HG03575 (cell line): ENCODE measurements around the gene TFEB.

Experiments used
- ATAC-seq: cut with Tn5 transposase; IDR thresholded peaks from one replicate; pipeline ENCODE4 v1.9.1; 2021; ENCODE audit not compliant: unreplicated experiment, insufficient number of reproducible peaks, low FRiP score; ENCODE audit errors: extremely low read depth

Gene TFEB

DNA sequence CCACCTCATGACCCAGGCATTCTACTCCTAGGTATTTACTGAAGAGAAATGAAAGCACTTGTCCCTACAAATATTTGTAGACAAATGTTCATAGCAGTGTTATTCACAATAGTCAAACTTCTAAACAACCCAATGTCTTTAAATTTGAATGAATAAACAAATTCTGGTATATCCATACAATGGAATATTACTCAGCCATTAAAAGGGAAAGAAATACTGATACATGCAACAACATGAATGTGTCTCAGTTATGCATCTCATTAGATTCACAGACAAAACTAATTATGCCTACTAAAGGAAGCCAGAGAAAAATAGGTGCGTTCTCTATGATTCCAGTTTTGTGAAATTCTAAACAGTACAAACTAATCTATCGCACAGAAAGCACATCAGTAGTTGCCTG, 66.4 kb downstream of the TFEB start:
- ATAC-seq: no peak

DNA sequence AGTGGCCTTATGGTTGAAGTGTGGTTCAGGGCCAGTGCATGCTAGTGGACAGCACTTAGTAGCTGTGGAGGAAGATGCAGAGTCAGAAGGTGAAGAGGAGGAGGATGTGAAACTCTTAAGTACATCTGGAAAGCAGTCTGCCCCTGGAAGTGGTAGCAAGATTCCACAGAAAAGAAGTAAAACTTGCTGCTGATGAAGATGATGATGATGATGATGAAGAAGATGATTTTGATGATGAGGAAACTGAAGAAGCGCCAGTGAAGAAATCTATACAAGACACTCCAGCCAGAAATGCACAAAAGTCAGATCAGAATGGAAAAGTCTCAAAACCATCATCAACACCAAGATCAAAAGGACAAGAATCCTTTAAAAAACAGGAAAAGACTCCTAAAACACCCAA, 68.2 kb downstream of the TFEB start:
- no peak for ATAC-seq

DNA sequence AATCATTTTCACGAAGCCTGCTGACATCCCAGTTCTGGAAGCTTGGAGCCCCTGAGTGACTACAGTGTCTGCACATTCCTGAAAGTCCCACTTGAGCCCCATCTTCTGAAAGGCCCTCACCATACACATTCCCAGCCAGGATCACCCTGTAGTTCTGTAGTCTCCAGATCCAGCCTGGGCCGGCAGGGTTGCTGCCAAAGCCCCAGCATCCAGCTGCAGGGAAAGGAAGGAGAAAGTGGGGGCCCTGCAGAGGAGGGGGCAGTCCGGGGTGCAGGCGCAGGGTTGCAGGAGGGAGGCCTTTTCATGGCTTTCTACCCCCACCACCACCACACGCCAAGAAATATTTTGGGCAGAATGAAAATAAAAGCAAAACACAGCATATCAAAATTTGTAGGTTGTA, 71.1 kb downstream of the TFEB start:
- no peak for ATAC-seq

DNA sequence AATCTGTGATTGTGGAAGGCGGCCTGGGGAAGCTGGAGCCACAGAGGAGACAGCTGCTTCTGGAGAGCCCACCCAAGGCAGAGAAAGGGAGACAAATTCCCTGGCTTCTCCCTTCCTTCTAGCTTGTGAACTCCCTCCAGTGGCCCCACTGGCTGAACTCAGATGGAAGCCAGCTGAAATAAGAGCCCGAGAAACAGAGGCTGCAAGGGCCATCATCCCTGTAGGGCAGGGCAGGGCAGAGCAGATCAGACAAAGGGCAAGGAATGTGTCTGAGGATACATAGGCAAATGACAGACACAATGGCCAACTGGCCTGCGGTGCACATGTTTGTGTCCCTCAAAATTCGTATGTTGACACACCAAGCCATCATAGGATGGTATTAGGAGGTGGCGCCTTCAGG, 71.8 kb downstream of the TFEB start:
- ATAC-seq: no peak

DNA sequence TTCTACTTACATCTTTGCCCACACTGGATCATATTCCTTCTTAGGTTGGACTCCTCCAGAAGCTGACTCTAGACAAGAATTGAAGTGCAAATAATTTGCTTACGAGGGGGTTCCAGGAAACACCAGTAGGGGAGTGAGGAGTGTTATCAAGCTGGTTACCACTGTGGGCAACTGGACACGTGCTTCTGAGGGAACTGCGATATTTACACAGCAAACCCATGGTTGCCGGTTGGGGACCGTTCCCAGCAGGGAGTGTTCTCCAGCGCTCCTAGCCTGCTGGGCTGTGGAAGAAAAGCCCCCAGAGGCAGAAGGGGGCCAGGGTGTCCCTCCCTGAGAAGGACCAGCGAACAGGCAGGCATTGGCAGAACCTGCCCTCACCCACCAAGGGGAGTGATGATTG, 75.5 kb downstream of the TFEB start:
- ATAC-seq: no peak

DNA sequence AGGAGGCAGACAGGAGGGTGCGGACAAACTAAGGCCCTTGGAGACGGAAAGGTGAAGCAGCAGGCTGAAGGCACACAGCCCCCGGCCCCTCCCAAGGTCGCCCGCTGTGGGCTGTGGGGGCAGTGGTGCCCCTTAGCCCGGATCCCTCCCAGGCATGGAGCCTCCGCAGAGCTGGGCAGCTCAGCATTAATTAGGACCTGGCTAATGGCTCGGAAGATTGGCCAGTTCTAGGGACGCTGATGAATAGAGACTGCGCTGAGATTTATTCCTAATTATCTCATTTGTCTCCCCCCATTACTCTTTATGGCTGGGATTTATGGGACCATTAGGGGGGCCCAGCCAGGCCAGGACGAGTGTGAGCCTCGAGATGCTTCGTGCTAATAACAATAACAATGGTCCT, 76.8 kb downstream of the TFEB start:
- no peak for ATAC-seq

DNA sequence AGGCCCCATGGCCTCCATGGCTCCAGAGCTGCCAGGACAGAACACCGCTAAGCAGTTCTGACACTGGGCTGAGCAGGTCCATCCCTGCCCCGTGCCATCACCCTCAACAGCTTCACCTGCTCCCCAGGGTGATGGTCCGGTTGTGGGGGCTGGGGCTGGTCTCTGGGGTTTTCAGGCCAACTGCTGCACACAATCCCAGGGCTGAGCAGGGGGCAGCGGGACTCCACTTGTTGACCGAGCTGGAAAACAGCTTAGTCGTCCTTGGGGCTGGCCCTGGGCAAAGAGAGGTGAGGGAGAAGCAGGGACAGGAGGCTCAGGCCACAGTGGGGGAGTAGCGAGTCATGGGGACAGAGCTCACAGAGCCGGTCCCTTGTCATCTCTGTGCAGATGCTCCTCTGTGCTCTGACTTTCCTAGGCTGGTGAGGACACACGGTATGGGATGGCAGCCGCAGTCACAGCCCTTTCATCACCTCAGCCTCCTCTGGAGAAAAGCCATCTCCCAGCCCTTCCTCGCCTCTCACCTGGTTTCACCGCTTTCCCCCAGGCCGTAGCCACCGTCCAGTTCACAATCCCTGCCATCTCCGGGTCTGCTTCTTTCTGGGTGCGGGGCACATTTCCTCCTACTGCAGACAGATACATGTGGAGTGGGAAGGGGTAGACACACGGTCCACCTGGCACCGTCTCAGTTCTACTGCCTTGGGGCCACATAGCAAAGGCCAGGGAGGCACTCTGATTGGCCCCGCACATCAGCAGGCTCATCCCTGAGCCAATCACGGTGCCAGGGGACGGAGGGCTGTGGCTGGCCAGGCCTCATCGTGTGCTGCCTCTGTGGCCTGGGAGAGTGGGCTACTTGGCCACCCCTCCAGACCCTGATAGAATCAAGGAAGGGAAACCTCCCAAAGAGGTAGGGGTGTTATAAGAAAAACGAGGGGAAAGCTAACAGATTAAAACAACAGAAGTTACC, 78.0 kb downstream of the TFEB start:
- ATAC-seq: no peak

DNA sequence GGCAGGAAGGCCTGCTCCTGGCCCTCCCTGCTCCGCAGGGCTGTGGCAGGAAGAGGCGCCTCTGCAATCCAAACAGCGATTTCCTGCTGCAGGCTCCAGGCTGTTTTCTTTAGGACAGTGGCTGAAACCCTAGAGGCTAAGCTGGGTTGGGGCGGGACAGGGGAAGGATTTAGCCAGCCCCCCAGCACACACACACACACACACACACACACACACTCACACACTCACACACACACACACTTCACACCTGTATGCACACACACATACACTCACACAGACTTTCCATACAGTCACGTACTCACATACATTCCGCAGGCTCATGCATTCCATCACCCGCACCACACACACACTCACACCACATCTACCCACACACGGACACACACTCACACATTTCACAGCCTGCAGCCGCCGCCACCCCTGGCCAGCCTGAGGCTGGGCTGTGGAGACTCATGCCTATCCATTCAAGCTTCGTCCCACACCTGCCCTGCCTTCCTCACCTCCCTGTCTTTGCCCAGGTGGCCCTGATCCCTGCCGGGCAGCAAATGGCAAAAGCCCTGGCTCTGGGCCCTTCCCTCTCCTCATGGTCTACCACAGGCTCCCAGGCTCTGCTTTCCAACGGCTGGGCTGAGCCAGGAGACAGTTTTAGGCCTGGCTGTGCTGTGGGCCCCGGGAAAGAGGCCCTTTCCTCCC, 79.3 kb downstream of the TFEB start:
- ATAC-seq: no peak

DNA sequence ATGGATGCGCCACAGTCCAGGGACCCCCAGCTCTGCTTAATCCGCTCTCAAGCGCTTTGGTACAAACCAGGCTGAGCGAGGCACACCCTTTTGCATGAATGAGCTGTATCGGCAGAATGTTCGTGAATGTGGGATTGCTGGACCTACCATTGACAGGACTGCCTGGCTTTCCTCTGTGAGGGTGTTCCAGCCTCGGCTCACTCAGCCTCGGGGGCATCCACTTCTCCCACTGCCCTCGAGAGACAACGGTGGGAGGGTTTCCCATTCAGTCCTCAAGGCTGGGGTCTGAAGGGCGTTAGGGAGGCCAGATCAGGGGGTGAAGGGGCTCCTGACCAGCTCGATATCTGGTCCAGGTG, 79.8 kb downstream of the TFEB start:
- no peak for ATAC-seq

DNA sequence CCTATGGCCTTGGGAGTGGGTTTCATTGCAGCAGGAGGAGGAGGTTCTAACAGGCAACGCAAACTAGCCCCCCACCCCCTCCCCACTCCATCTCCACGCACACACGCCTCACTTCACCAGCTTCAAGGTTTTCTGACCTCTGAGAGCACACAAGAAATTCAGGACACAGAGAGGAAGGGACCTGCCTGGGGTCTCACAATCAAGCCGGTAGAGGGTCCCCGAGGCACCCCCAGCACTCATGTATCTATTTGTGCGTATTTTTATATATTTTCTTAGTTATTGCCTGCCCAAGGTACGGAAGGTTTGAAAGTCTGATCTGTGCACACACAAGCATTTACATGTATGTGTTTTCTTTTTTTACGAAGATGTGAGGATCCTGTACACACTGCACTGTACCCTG, 80.2 kb downstream of the TFEB start:
- ATAC-seq: no peak

DNA sequence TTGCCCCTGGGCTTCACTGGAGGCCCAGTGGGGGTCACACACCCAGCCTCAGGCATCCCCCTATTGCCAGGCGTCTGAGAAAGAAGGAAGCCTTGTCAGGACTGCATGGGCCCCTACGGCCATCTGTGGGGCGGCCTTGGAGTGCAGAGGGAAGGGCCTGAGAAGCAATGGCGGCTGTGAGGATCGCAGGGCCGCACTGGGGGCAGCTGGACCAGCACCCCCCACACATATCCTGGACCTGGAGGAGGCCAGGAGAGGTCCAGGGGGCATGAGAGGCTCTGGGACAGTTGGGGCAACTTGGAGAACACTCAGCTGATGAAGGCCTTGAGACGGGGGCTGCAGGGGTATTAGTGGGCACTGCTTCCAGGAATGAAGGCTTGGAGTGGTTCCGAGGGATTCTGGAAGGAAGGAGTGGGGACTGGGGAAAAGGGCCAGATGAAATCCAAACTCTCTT, 80.7 kb downstream of the TFEB start:
- no peak for ATAC-seq

DNA sequence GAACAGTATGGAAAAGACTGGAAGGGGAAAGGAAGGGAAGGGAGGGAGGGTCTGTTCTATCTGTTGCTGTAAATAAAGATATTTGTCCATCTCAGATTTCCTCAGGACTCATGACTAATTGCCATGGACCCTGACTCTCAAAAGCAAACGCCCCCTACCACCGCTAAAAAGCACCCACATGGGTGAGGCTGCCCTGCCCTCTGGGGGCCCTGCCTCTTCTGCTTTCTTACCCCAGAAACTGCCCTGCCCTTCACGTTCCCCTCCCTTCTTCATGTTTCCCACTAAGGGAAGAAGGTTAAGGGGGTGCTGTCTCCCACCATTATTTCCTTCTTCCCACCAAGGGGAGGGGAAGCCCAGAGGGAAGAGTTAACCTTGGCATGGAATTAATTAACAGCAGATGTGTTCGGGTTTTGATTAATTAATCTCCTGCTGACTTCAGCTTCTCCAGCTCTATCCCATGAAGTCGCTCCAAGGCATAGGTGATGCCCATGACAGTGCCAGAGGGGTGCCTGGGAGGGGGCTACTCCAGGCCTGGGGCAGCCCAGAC, 81.2 kb downstream of the TFEB start:
- ATAC-seq: no peak

DNA sequence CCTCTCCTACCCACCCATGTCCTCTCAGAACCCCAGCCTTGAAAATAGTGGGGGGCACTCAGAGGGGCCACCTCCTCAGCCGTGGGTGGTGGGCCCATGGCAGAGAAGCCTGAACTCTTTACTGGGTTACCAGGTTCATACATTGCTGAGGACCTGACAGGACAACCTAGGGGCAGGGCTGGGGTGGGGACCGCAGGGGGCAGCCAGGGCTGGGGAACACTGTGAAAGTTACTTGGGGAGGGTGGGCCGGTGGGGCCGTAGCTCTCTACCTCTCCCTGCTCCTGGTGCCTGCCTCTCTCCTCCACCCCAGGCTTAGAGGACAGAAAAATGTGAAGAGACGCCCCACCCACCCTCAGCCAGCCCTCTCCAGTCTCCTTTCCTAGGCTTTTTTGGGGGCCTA, 81.7 kb downstream of the TFEB start:
- ATAC-seq: no peak

DNA sequence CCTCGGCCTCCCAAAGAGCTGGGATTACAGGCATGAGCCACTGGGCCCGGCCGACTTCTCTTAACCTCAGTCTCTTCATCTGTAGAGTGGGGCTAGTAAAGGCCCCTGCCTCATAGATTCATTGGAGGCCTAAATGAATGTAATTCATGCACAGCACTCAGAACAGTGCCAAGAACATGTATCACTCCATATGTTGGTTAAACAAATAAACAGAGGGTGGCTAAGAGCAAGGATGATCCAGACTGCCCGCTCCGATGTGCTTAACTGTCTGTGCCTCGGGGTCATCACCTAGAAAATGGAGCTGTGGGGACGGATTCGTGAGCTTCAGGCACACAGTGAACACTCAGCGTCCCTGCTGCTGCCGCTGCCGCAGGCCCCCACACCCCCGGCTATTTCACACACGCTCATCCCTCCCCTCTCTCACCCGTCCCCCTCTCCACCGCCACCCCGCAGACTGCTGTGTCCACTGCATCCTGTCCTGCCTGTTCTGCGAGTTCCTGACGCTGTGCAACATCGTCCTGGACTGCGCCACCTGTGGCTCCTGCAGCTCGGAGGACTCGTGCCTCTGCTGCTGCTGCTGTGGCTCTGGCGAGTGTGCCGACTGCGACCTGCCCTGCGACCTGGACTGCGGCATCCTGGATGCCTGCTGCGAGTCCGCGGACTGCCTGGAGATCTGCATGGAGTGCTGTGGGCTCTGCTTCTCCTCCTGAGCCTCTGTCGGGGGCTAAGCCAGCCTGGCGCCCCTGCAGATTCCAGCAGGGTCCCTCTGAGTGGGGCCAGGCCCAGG, 82.3 kb downstream of the TFEB start:
- ATAC-seq: no peak

DNA sequence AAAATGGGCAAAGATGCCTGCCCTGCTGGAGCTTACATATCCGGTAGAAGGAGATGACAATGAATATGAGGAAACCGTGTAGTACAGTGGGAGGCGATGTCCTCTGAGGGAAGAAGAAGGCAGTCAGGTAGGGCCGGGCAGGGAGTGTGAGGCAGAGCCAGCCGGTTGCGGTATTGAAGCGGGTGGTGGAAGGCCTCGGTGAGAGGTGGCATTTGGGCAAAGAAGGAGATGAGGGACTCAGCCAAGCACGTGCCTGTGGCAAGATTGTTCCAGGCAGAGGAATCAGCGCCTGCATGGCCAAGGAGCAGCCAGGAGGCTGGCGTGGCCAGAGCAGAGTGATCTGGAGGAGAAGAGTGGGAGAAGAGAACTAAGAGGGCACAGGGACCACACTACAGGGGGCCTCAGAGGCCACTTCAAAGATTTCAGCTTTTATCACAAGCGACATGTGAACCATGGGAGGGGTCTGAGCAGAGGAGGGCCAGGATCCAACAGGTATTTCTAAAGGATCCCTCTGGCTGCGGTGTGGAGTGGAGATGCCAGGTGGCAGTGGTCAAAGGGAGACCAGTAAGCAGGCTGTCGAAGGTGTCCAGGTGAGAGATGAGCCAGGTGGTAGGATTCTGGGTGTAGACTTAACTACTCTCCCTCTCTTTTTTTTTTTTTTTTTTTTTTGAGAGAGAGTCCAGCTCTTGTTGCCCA, 83.3 kb downstream of the TFEB start:
- no peak for ATAC-seq

DNA sequence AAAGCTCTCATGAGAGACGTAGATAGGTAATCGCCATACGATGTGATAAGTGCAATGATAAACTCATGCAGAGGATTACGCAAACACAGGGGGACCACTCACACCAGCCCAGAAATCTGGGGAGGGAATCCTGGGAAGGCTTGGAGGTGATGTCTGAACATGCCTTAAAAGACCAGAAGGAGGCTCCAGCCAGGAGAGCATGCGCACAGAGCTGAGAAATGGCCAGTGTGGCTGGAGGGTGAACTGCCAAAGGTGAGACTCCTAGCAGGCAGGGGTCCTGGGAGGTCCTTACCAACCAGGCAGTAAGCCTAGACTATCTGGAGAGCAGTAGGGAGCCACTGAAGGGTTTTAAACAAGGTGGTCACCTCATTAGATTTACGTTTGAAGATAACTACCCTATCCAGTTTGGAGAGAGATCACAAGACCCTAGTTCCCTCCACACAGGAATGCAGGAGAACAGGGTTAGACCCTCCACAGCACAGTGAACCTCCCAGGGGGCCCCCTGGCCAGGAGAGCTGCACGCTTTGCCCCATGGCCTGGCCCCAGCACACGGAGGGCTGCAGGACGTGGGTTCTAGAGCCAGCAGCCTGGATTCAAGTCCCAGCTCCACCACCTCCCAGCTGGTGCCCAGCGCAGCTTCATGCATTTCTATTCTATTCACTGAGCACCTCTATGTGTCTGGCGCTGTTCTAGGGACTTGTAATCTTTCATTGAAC, 84.0 kb downstream of the TFEB start:
- ATAC-seq: no peak

DNA sequence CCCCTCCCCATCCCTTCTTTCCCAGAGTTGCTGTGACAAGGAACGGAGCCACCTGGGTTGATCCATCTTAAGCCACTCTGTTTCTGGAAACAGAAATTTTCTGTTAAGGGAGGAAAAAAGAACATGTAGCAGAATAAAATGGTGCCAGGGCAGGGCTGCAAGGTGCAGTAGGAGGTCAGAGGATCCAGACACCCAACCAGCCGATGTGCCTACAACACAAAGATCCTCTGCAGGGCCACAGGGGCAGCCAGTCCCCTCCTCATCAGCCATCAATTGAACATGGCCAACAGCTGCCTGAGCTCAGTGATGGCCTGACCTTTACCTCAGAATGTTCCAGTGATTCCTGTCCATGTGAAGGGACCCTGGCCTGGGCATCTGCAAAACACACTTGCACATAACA, 85.3 kb downstream of the TFEB start:
- ATAC-seq: no peak

DNA sequence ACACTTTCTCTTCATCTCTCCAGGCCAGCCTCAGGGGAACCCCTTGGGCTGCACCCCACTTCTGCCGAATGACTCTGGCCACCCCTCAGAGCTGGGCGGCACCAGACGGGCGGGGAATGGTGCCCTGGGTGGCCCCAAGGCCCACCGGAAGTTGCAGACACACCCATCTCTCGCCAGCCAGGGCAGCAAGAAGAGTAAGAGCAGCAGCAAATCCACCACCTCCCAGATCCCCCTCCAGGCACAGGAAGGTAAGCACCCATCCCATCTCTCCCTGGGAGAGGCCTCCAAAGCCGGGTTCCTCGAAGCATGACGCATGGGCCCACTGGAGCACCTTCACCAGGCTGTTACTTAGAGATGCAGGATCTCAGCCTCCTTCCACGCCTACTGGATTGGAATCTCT, 85.8 kb downstream of the TFEB start:
- ATAC-seq: no peak
